Activated CD4-positive, alpha-beta T cell treated with anti-CD3 and anti-CD28 coated beads, Interleukin-2, Interleukin-4, amounts not matched to agents 100 ng/mL and 50 ng/mL, durations not matched to agents 16 hours and 8 hours (primary cell): ENCODE data around the gene CLIP3.
"Not testable (repeated sequence)": the region's sequence is repeated elsewhere in the genome, so short reads cannot be mapped to it uniquely, and the experiment has no call there.

Experiments used
- DNase-seq: peaks from one replicate; pipeline ENCODE4 v3.0.0-alpha.2; 2020; ENCODE audit warnings: low spot score

Gene CLIP3

DNA sequence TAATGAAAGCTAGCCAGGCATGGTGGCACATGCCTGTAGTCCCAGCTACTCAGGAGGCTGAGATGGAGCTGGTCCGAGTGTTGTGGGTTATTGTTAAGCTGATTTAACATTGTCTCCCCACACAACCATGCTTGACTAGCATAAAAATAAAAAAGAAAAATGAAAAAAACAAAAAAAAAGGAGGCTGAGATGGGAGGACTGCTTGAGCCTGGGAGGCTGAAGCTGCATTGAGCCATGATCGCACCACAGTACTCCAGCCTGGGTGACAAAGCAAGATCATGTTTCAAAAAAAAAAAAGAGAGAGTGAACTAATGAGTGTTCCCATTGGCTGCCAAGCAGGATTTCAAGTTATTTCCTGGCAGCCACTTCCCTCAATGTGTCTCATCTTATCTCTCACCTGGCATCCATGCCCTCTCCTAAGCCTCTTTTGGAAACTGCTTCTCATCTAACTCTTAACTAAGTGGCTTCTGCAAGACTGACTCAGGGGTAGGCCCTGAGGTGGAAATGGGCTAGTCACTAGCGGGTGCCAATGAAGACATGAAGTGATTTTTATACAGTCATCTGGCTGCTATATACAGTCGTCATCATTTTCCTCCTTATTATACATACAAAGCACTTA, 16.5 kb upstream of the CLIP3 start:
- no peak for DNase-seq

DNA sequence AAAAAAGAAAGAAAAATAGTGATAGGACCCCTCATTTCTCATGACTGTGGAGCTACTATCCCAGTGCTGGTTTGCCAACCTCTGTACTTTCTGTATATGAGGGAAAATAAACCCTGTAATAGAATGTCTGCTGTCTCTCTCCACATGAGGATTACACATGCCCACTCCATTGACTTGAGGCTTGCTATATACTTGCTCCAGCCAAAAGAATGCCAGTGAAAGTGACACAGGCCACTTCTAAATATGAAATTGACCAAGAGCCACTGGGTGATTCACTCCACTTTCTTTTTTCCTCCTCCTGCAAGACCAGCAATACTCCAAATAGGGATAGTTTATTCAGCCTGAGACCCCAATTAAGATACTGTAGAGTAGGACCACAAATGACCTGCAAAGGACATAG, 15.2 kb upstream of the CLIP3 start:
- no peak for DNase-seq

DNA sequence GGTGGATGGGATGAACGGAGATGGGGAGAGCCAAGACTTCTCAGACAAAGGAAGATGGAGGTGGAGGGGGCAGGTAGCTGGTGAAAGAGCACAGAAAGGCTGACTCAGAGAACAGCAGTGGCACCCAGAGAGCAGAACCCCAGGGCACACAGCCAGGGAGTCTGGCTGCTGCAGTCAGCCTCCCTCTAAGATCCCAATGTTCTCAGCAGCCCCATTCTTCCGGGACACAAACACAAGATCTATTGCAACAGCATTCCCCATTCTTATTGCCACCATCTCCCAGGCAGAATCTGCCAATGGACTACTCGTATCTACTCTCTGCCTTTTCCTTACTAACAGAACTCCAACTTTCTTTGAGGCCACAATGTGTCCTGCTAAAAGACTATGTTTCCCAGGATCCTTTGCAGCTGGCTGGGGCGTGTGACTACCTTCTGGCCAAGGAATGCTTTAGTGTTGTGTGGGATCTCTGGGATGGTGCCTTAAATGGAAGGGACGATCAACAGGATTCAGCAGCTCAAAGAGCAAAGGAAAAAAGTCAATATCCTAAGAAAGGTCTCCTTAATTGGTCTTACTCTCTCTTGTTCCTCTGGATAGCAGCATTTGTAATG, 13.9 kb upstream of the CLIP3 start:
- DNase-seq = no peak

DNA sequence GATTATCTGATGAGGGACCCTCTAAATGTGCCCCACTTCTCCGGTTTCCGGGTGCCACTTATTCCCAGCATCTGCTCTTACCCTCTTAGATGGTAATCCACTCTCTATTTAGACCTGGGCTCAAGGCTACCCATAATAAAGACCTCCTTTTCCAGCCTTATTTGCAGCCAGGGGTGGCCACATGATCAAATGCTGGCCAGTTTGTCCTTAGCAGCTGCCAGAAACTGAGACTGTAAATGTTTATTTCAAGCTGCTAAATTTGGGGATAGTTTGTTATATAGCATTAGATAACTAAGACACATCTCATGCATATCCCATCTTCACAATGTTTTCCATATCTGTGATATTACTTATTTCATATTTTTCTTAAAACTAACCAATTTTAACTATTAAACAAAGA, 11.3 kb upstream of the CLIP3 start:
- DNase-seq = no peak

DNA sequence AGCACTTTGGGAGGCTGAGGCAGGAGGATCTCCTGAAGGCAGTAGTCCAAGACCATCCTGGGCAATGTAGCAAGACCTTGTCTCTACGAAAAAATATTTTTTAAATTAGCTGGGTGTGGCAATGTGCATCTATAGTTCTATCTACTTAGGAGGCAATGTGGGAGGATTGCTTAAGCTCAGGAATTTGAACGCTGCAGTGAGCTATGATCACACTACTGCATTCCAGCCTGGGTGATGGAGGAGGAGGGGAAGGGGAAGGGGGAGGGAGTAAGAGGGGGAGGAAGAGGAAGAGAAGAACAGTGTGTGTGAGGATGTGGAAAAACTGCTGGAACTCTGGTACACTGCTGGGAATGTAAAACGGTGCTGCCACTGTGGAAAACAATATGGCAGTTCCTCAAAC, 9.2 kb upstream of the CLIP3 start:
- DNase-seq = no peak

DNA sequence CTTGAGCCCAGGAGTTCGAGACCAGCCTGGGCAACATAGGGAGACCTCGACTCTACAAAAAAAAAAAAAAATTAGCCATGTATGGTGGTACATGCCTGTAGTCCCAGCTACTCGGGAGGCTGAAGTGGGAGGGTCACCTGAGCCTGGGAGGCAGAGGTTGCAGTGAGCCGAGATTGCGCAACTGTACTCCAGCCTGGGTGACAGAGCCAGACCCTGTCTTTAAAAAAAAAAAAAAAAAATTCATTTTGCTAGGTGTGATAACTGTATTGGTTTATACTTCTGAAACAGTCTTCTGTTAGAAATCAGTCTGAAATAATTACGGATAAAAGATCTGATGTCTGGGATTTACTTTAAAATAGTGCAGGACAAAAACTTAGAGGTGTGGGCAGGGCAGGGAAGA, 8.4 kb upstream of the CLIP3 start:
- DNase-seq = not testable (repeated sequence)

GRCh38 chr19:36040495-36040894, 7.8 kb upstream of the CLIP3 start:
- no peak for DNase-seq

DNA sequence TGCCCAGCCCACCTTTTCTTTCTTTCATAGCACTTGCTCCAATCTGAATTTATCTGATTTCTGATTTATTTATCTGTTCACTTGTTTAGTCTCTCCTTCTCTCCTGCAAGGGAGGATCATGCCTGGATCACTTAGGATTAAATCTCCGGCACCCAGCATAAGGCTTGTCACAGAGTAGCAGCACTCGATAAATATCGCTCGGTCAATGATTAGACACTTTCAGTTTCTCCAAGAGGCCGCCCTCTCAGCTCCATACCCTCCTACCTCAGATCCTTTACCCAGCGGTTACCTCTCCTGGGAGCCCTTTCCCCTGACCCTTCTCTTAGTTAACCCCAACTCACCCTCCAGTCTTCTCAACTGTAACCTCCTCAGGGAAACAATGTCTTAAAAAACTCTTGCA, 1.4 kb downstream of the CLIP3 start:
- no peak for DNase-seq

- DNase-seq = no peak
Observed at GRCh38 chr19:36030264-36031148, 2.2 kb downstream of the CLIP3 start.

DNA sequence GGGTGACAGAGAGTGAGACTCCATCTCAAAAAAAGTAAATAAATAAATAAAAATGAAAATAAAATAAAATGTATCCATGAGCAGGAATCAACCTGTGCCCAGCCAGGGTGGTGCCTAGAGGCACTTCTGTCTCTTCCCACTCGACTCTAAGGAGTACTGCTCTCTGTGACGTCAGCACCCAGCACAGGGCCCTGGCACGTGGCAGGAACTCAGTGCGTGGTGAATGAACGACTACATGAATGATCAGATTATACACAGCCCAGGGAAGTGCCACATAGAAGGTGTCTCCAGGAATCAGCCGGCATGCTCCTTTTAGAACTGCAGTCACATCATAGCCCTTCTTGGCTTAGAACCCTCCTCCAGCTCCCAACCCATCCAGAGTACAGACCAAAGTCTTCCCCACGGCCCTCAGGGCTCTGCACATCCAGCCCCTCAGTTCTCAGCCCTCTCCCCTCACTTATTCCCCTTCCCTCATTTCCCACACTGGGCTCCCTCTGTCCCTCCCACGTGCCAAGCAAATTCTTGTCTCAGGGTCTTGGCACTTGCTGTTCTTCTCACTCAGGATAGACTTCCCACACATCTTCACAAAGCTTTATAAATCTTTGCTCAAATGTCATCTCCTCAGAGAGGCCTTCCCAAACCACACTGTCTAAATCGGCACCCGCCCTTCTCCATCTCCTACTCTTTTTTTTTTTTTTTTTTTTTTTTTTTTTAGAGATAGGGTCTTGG, 4.2 kb downstream of the CLIP3 start:
- no peak for DNase-seq

- no peak for DNase-seq
Observed at GRCh38 chr19:36027696-36028095, 5.0 kb downstream of the CLIP3 start.

- no peak for DNase-seq
Observed at GRCh38 chr19:36026091-36026876, 6.4 kb downstream of the CLIP3 start.

- no peak for DNase-seq
Observed at GRCh38 chr19:36025541-36025940, 7.1 kb downstream of the CLIP3 start.

DNA sequence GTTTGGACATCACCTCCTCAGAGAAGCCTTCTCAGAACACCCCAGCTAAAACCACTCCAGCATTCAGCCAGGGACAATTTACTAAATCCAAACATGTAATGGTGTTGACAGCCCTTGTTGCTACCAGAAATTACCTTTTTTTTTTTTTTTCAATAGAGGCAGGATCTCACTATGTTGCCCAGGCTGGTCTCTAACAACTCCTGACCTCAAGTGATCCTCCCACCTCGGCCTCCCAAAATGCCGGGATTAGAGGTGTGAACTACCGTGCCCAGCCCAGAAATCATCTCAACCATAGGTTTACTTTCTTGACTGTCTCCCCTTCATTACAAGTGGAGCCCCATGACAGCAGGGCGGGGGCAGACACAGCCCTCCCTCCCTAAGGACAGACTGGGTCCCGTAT, 9.2 kb downstream of the CLIP3 start:
- DNase-seq = no peak

DNA sequence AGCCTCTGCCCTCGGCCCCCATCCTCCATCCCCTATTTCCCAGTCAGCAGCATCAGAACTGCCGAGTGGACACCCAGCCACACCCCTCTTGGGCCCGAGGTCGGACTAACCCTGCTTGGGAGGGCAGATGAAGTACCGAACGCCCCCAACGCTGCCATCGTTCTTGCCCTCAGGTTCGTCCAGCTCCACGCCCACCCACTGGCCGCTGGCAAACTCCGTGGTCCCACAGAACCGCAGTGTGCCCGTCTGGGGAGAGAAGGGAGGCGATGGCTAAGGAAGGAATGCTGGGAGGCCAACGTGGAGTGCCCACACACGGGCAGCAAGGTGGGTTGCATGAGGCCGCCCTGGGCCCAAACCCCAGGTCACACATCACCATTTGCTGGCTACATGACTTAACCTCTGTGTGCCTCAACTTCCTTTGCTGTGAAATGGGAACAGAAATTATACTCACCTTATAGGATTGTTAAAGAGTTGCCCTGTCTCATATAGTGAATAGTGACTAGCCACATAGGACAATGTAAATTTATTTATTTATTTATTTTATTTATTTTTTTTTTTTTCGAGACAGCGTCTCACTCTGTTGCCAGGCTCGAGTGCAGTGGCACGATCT, 13.5 kb downstream of the CLIP3 start:
- DNase-seq = no peak

GRCh38 chr19:36014012-36014924, 18.4 kb downstream of the CLIP3 start, which contains the start of gene ALKBH6:
TSS of gene ALKBH6 (minus strand) at chr19:36014213. CDS start at chr19:36013397, 816 bp downstream.
- peak; percentile 100 for DNase-seq

DNA sequence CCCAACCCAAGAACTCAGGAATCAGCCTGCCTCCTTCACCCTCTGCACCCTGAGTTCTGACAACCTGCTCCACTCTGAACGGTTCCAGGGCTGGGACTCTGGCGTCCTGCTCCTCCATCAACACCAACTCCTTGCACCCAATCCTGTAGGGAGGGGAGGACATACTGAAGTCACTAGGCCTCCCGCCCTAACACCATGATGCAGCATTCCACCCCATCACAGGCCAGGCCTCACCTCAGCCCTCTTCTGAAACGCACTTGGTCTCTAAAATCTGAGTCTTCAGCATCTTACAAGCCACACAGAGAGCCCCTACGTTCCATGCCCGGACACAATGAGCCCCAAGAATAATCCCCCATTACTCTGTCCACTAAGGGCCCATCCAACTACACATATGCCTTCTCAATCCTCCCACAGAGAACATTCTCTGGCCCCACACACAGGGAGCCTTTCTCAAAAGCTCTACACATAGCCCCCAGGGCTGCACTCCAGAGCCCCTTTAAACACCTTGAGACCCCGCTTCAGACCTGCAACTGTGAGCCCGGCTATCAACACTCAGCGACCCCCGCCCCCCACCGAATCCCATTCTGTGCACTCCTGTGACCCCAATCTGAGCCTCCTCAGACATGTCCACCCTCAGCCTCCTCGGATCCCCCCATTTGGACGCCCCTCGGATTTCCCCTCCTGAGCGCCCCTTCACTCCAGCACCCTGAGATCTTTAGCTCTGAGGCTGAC, 19.2 kb downstream of the CLIP3 start:
- no peak for DNase-seq

- DNase-seq = no peak
Observed at GRCh38 chr19:36010402-36010801, 22.3 kb downstream of the CLIP3 start.

DNA sequence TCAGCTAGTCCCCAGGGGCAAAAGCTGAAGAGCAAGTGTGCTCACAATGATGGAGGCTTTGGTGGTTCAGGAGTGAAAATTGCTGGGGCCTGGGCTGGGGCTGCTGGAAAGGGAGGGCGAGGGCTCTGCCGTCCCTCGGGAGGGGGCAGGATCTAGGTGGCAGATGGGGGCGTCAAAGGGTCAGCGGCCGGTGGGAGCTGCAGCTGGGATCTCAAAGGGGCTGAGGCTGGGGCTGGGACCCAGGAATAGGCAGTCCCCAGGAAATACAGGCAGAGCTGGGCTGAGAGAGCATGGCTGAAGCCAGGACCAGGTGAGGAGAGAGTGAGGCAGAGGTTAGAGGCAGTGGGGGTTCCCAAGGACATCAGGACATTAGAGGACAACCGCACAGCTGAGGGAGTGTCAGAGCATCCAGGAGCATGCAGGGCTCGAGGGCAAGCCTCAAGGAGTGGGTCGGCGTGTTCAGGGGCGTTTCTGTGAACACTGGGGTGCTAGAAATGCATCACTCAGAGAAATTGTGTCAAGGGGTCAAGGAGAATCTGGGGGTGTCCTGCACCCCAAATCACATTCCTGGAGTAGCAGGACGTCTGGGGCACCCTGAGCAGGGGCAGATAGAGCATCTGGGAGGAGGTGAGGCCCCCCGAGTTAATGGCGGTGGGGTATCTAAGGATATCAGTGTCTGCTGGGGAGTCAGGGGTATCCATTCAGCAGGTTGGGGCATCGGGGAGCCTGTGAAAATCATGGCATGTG, 22.9 kb downstream of the CLIP3 start:
- DNase-seq = no peak
